ENCODE results near the gene TUBB4B. TPM values are rescaled to one million over a fixed set of nuclear protein-coding genes. Genes with fewer than 3 reads are reported as not detected.

Gene TUBB4B
- total and polyA plus RNA-seq, 10 donors, result 55.1 to 137 (median 103) TPM

DNA sequence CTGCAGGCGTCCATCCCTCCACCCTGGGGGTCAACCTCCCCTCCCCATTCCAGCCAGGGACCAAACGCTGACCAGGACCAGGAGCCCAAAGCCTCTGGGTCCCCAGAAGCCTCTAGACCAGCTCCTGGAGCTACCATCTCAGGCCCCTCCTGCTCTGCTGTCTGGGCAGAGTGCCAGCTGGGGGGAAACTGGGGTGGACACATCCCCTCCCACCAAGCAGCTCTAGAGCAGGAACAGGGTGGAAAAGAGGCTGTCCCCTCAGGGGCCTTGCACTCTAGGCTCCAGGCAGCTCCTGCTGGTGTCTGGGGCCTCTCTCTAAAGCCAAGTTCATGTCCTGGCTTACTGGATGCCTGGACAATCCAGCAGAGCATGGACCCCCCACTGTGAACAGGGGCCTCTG, 48.2 kb upstream of the TUBB4B start:
- DNase-seq, result no peak
- no peaks in the 10 kb centered on the region for H3K27me3 ChIP-seq (replicated peaks in 1 of 7)
- H3K9me3 ChIP-seq, result no peaks in the 10 kb centered on the region
- peak overlapping the region in 1 of 8 donors; percentile 97 for H3K27ac ChIP-seq
- TF ChIP-seq POLR2AphosphoS5 (IDR thresholded peaks at IDR 0.05), result no peak
- H3K4me1 ChIP-seq, result peaks cover 13 to 62% (median 31%) of the 10 kb centered on the region in 6 donors
- intact Hi-C loops (cut with DNase I; ENCODE audit: low total_unique reads), result no loop called here
- WGBS, 5 donors, result 70 to 91% (median 87%) methylated on average over 2 of the region's 2 CpGs; no CpG with 5 or more reads in 1 of the 5 donors
- H3K36me3 ChIP-seq, result peaks cover 0 to 30% (median 14%) of the 10 kb centered on the region in 6 donors
- no peak overlapping the region for H3K4me3 ChIP-seq

DNA sequence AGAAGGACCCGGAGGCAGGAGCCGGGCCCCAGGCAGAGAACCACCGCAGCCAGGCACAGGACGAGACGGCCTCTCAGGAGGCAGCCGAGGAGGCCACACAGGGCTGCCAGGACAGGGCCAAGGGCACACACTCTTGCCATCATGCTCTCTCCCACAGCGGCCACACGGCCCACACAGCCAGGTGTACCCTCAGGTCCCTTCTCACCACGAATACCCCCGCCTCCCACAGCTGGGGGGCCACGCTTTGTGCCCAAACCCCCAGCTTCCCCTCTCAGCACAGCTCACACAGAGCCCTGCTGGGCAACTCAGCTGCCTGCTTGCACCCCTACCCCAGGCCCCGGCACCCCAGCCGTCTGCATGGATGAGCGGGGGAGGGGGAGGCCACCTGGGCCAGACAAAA, 47.3 kb upstream of the TUBB4B start:
- Histone ChIP-seq H3K4me1 (peaks cover 13 to 66% (median 37%) of the 10 kb centered on the region in 6 donors), H3K27me3 (replicated peaks in 1 of 7) (no peaks in the 10 kb centered on the region), H3K4me3 (no peak overlapping the region), H3K9me3 (no peaks in the 10 kb centered on the region), H3K27ac (no peak overlapping the region), H3K36me3 (peaks cover 0 to 30% (median 14%) of the 10 kb centered on the region in 6 donors)
- TF ChIP-seq POLR2AphosphoS5 (IDR thresholded peaks at IDR 0.05), result no peak
- no peak for TF ChIP-seq CTCF (IDR thresholded peaks at IDR 0.05 in 8 of 11, conservative IDR thresholded peaks at IDR 0.05 in 3 of 11)
- no peak for TF ChIP-seq POLR2A (IDR thresholded peaks at IDR 0.05)
- intact Hi-C loops (cut with DNase I; ENCODE audit: low total_unique reads), result no loop called here
- 77 to 93% (median 89%) methylated on average over 8 to 14 of the region's 14 CpGs for WGBS, 5 donors
- no peak for DNase-seq

DNA sequence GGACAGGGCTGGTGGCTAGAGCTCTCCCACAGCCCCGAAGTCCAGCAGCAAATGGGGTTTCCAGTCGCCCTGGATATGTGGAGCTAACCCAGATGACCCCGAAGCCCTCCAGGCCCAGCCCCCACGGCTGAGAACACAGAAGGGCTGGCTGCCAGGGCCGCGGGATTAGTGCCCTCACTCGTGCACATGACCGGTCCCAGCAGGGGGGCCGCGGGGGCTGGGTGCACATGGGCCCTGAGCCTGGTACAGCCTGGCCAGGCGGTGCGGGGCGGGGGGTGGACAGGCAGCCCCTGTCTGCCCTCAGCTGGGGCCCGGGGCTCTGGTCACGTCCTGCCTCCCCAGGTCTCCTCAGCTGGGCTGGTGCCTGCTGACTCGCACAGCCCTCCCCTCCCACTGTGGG, 46.7 kb upstream of the TUBB4B start:
- Histone ChIP-seq H3K4me3 (no peak overlapping the region), H3K4me1 (peaks cover 15 to 66% (median 39%) of the 10 kb centered on the region in 6 donors), H3K36me3 (peaks cover 0 to 30% (median 14%) of the 10 kb centered on the region in 6 donors), H3K27ac (no peak overlapping the region), H3K9me3 (no peaks in the 10 kb centered on the region), H3K27me3 (replicated peaks in 1 of 7) (peaks cover 0 to 4% (median 0%) of the 10 kb centered on the region in 7 donors)
- no peak for TF ChIP-seq POLR2AphosphoS5 (IDR thresholded peaks at IDR 0.05)
- TF ChIP-seq CTCF (IDR thresholded peaks at IDR 0.05 in 8 of 11, conservative IDR thresholded peaks at IDR 0.05 in 3 of 11), result no peak
- TF ChIP-seq POLR2A (IDR thresholded peaks at IDR 0.05), result no peak
- intact Hi-C loops (cut with DNase I; ENCODE audit: low total_unique reads), result no loop called here
- DNase-seq, result no peak
- WGBS, 5 donors, result 75 to 91% (median 86%) methylated on average over 14 to 16 of the region's 16 CpGs; no CpG with 5 or more reads in 1 of the 5 donors

DNA sequence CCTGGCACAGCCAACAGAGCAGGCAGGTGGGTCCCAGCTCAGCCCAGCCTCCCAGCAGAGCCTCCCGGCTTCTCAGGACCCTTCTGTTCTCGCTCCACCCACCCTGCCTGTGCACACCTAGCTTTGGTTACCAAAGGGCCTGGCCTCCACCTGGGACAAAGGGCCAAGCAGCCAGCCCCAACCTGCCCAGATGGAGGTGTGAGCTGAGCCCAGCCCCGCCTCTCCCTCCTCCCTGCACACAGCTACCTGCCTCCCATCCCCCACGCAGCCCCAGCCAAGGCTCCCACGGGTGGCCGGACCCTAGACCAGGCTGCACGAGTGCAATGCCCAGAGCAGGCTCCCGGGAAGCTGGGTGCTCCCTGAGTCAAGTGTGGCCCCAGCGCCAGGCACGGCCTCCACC, 46.2 kb upstream of the TUBB4B start:
- H3K27me3 ChIP-seq (replicated peaks in 1 of 7), result peaks cover 0 to 9% (median 0%) of the 10 kb centered on the region in 7 donors
- no peak overlapping the region for H3K4me3 ChIP-seq
- peaks cover 13 to 66% (median 39%) of the 10 kb centered on the region in 6 donors for H3K4me1 ChIP-seq
- no peak overlapping the region for H3K27ac ChIP-seq
- intact Hi-C loops (cut with DNase I; ENCODE audit: low total_unique reads), result no loop called here
- DNase-seq, result no peak
- H3K9me3 ChIP-seq, result no peaks in the 10 kb centered on the region
- WGBS, 5 donors, result 83 to 100% (median 90%) methylated on average over 6 to 10 of the region's 10 CpGs
- no peak for TF ChIP-seq CTCF (IDR thresholded peaks at IDR 0.05 in 8 of 11, conservative IDR thresholded peaks at IDR 0.05 in 3 of 11)
- TF ChIP-seq POLR2A (IDR thresholded peaks at IDR 0.05), result no peak
- TF ChIP-seq POLR2AphosphoS5 (IDR thresholded peaks at IDR 0.05), result no peak
- H3K36me3 ChIP-seq, result peaks cover 0 to 26% (median 11%) of the 10 kb centered on the region in 6 donors
